NCI-H1105 treated with DMSO at 0.1 percent for 48 hours (cell line): ENCODE data around the gene ATG16L2.
"Not testable (repeated sequence)": the region's sequence is repeated elsewhere in the genome, so short reads cannot be mapped to it uniquely, and the experiment has no call there.

Experiments
- DNase-seq: peaks from one replicate; lab custom pipeline; 2025; lab: John Stamatoyannopoulos, UW

Gene ATG16L2

GRCh38 chr11:72848846-72849466, 34.7 kb downstream of the ATG16L2 start:
- no peak for DNase-seq

- DNase-seq = no peak
Measured at GRCh38 chr11:72850832-72851231, 36.6 kb downstream of the ATG16L2 start.

GRCh38 chr11:72851726-72852125, 37.5 kb downstream of the ATG16L2 start:
- no peak for DNase-seq

GRCh38 chr11:72856065-72856464, 41.9 kb downstream of the ATG16L2 start:
- DNase-seq = no peak

- DNase-seq = no peak
Measured at GRCh38 chr11:72856551-72857345, 42.5 kb downstream of the ATG16L2 start.

- DNase-seq = not testable (repeated sequence)
Measured at GRCh38 chr11:72858267-72858666, 44.1 kb downstream of the ATG16L2 start.

GRCh38 chr11:72859126-72859525, 44.9 kb downstream of the ATG16L2 start:
- no peak for DNase-seq

GRCh38 chr11:72860010-72860409, 45.8 kb downstream of the ATG16L2 start:
- no peak for DNase-seq

GRCh38 chr11:72860592-72860991, 46.4 kb downstream of the ATG16L2 start:
- DNase-seq = no peak

GRCh38 chr11:72863091-72863490, 48.9 kb downstream of the ATG16L2 start:
- no peak for DNase-seq

GRCh38 chr11:72863916-72864315, 49.7 kb downstream of the ATG16L2 start:
- DNase-seq = no peak

- no peak for DNase-seq
Measured at GRCh38 chr11:72864702-72865655, 50.8 kb downstream of the ATG16L2 start.

GRCh38 chr11:72867970-72868369, 53.8 kb downstream of the ATG16L2 start:
- DNase-seq = no peak

- no peak for DNase-seq
Measured at GRCh38 chr11:72869831-72870230, 55.6 kb downstream of the ATG16L2 start.

GRCh38 chr11:72871119-72871518, 56.9 kb downstream of the ATG16L2 start:
- no peak for DNase-seq

- DNase-seq = no peak
Measured at GRCh38 chr11:72872012-72872411, 57.8 kb downstream of the ATG16L2 start.

GRCh38 chr11:72875736-72876135, 61.5 kb downstream of the ATG16L2 start:
- DNase-seq = no peak

- DNase-seq = no peak
Measured at GRCh38 chr11:72876147-72876546, 61.9 kb downstream of the ATG16L2 start.
